ENCODE measurements around the gene SORBS1. TPM values are rescaled to one million over a fixed set of nuclear protein-coding genes. Genes with fewer than 3 reads are reported as not detected.

Gene SORBS1
- total and polyA plus RNA-seq, 2 donors (not counting 3 experiments of a cell fraction or from before 2014, with no cell fraction given), result 2.0 to 7.9 TPM

- CTCF ChIA-PET, result interaction anchor here (0.6 to 2.3 kb wide), 6 partner anchors 9 to 43 kb away, joined by 3 to 8 read pairs (median 4); no protein-coding TSS in a partner anchor
- dilution Hi-C loops (cut with MboI; ENCODE audit: extremely low pct_ligation_motif_present, low sequenced_read_pairs), result loop anchor here (25.0 kb wide), 1 partner anchor 183 kb away; no protein-coding TSS in a partner anchor
Measured at GRCh38 chr10:95404462-95404858, 156.7 kb downstream of the SORBS1 start.

More at GRCh38 chr10:95404462-95404858, 156.7 kb downstream of the SORBS1 start:
- POLR2A ChIA-PET, result no interaction called here
- Histone ChIP-seq H3K9me3 (replicated peaks; ENCODE audit: control insufficient read depth, insufficient read depth, low read length) (no peaks in the 10 kb centered on the region), H3K27ac (ENCODE audit: insufficient read depth, low read depth, low read length) (no peak overlapping the region), H2AFZ (ENCODE audit: low read depth, low read length) (no peak overlapping the region), H3K4me2 (ENCODE audit: insufficient read depth, low read length) (no peak overlapping the region), H3K79me2 (ENCODE audit: control insufficient read depth, insufficient read depth, low read length) (no peaks in the 10 kb centered on the region), H3K27me3 (ENCODE audit: control insufficient read depth in 2 of 2, insufficient read depth in 2 of 2, low read length in 2 of 2) (no peaks in the 10 kb centered on the region), H3K9me1 (replicated peaks; ENCODE audit: control insufficient read depth, extremely low read depth, insufficient read depth, low read length) (no peaks in the 10 kb centered on the region), H3K4me1 (ENCODE audit: control insufficient read depth, extremely low read depth, insufficient read depth, low read length) (no peaks in the 10 kb centered on the region), H4K20me1 (replicated peaks; ENCODE audit: control insufficient read depth, extremely low read depth, insufficient read depth, low read length) (no peaks in the 10 kb centered on the region), H3K9ac (replicated peaks; ENCODE audit: extremely low read depth, insufficient read depth, low read length) (no peak overlapping the region), H3K4me3 (replicated peaks in 1 of 3; ENCODE audit: insufficient read depth in 1 of 3, low read depth in 1 of 3, low read length in 3 of 3) (no peak overlapping the region), H3K36me3 (ENCODE audit: control insufficient read depth in 2 of 2, extremely low read depth in 1 of 2, insufficient read depth in 2 of 2, low read length in 2 of 2) (no peaks in the 10 kb centered on the region)
- FAIRE-seq (no peak), DNase-seq (ENCODE audit: low read depth, low spot score) (no peak)
- intact Hi-C loops (cut with micrococcal nuclease), result no loop called here
- TF ChIP-seq, protein P1, sequence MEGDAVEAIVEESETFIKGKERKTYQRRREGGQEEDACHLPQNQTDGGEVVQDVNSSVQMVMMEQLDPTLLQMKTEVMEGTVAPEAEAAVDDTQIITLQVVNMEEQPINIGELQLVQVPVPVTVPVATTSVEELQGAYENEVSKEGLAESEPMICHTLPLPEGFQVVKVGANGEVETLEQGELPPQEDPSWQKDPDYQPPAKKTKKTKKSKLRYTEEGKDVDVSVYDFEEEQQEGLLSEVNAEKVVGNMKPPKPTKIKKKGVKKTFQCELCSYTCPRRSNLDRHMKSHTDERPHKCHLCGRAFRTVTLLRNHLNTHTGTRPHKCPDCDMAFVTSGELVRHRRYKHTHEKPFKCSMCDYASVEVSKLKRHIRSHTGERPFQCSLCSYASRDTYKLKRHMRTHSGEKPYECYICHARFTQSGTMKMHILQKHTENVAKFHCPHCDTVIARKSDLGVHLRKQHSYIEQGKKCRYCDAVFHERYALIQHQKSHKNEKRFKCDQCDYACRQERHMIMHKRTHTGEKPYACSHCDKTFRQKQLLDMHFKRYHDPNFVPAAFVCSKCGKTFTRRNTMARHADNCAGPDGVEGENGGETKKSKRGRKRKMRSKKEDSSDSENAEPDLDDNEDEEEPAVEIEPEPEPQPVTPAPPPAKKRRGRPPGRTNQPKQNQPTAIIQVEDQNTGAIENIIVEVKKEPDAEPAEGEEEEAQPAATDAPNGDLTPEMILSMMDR (IDR thresholded peaks at IDR 0.05; ENCODE audit: extremely low read depth in 1 of 2, insufficient read depth in 1 of 2, low read depth in 1 of 2, low read length in 2 of 2), result no peak
- TF ChIP-seq FOS (IDR thresholded peaks at IDR 0.05; ENCODE audit: borderline replicate concordance, insufficient read depth, low read length) (no peak), POLR2AphosphoS5 (IDR thresholded peaks at IDR 0.05; ENCODE audit: insufficient read depth, low read depth, low read length) (no peak), GATA2 (IDR thresholded peaks at IDR 0.05; ENCODE audit: insufficient read depth, insufficient read length, low read depth, low read length) (no peak), POLR2A (IDR thresholded peaks at IDR 0.05; ENCODE audit: low read depth, low read length) (no peak), JUN (IDR thresholded peaks at IDR 0.05; ENCODE audit: borderline replicate concordance, insufficient read depth, insufficient read length, low read depth) (no peak), MAX (IDR thresholded peaks at IDR 0.05; ENCODE audit: insufficient read depth, insufficient read length) (no peak), EZH2 (IDR thresholded peaks at IDR 0.05; ENCODE audit: borderline replicate concordance, low read depth, low read length, severe bottlenecking) (no peak), MYC (IDR thresholded peaks at IDR 0.05; ENCODE audit: low read depth, low read length) (no peak)
- no TSS peak for BruUV-seq (replicated peaks)

Data from endothelial cell of umbilical vein (primary cell).